Fibroblast of lung (primary cell): ENCODE measurements around the gene IGLON5.

ENCODE experiments used
- EZH2 ChIP-seq: IDR thresholded peaks from 2 replicates; pipeline ENCODE4 v1.5.1; 2012; ENCODE audit warnings: low read length, control low read depth, mild to moderate bottlenecking; ENCODE audit errors: missing control alignments
- TF ChIP-seq, protein P1 (sequence below), 2 donors: IDR thresholded peaks in 1 of 2; conservative IDR thresholded peaks in 1 of 2; 1 replicate in 1 of 2; 2 replicates in 1 of 2; pipeline ENCODE4 v1.5.1; 2011 to 2012; ENCODE audit warnings: low read length in 2 of 2, control low read depth in 1 of 2, inconsistent platforms in 1 of 2, low read depth in 1 of 2, mild to moderate bottlenecking in 1 of 2

DNA sequence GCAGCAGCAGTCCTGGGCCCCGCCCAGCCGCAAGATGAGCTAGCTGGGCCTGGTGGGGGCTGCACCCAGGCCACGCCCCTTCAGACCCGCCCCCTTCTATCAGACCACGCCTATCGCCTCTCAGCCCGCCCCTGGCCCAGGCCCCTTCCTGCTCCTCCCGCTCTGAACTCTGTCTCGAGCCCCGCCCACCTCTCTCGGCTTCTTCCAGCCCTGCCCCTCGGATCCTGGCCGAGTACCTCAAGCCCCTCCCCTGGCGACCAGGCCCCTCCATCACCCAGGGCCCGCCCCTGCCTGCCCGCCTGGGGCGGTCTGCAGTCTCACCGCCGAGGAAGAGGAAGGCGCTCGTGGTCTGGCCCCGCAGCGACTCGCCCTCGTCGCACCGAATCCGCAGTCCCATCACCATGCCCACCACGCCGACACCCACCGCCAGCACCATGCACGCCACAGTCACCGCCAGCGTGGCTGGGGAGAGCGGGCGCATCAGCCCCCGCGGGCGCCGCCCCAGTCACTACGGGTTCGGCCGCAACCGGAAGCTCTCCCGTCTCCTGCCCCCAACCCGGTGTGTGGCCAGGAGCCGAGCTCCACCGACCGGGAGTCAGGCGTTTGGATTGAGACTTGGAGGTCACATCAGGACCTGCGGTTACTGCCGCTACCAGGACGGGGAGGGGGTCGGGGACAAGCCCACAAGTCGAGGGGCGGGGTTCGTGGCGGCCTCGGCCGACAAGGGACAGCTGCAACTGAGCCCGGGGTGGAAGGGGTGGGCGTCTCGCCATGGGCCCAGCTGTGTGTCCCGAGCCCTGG, 56.3 kb downstream of the IGLON5 start:
- TF ChIP-seq, protein P1, sequence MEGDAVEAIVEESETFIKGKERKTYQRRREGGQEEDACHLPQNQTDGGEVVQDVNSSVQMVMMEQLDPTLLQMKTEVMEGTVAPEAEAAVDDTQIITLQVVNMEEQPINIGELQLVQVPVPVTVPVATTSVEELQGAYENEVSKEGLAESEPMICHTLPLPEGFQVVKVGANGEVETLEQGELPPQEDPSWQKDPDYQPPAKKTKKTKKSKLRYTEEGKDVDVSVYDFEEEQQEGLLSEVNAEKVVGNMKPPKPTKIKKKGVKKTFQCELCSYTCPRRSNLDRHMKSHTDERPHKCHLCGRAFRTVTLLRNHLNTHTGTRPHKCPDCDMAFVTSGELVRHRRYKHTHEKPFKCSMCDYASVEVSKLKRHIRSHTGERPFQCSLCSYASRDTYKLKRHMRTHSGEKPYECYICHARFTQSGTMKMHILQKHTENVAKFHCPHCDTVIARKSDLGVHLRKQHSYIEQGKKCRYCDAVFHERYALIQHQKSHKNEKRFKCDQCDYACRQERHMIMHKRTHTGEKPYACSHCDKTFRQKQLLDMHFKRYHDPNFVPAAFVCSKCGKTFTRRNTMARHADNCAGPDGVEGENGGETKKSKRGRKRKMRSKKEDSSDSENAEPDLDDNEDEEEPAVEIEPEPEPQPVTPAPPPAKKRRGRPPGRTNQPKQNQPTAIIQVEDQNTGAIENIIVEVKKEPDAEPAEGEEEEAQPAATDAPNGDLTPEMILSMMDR (conservative IDR thresholded peaks at IDR 0.05 in 1 of 2, IDR thresholded peaks at IDR 0.05 in 1 of 2; ENCODE audit: low read depth in 1 of 2, low read length in 2 of 2): no peak
- TF ChIP-seq EZH2: no peak
